A549 (cell line): Measurements from ENCODE around the gene SCO2.
"Not testable (repeated sequence)": the region's sequence is repeated elsewhere in the genome, so short reads cannot be mapped to it uniquely, and the experiment has no call there.

Source experiments
- CEBPB ChIP-seq, 2 experiments: fragments of >200 bp in 1 of 2; sonication (Bioruptor Twin) in 1 of 2; formaldehyde crosslinking in 1 of 2; IDR thresholded peaks; 2 replicates each; pipeline ENCODE4 v1.6.1; 2012 to 2016
- EP300 ChIP-seq, 2 experiments: fragments of >200 bp; sonication (Bioruptor Twin); formaldehyde crosslinking; IDR thresholded peaks; 2 replicates in 1 of 2; 3 replicates in 1 of 2; pipeline ENCODE4 v1.6.1; 2016 to 2017
- ESRRA ChIP-seq: fragments of 150-350 bp; IDR thresholded peaks from 2 replicates; pipeline ENCODE4 v1.6.1; 2014; ENCODE audit warnings: mild to moderate bottlenecking, low read length, borderline replicate concordance
- JUN ChIP-seq, 2 experiments: fragments of >200 bp; sonication (Bioruptor Twin); formaldehyde crosslinking; IDR thresholded peaks; 2 replicates in 1 of 2; 3 replicates in 1 of 2; pipeline ENCODE4 v1.6.1; 2016 to 2017
- POLR2A ChIP-seq: IDR thresholded peaks from 2 replicates; pipeline ENCODE4 v1.6.1; 2012; ENCODE audit warnings: mild to moderate bottlenecking, low read length
- POLR2AphosphoS2 ChIP-seq: conservative IDR thresholded peaks from 2 replicates; pipeline ENCODE4 v1.6.1; 2012; ENCODE audit warnings: low read length, improper control_type of control experiment, inconsistent platforms
- SMC3 ChIP-seq: fragments of >200 bp; sonication (Bioruptor Twin); formaldehyde crosslinking; IDR thresholded peaks from 3 replicates; pipeline ENCODE4 v1.6.1; 2018; ENCODE audit warnings: inconsistent platforms
- SREBF2 ChIP-seq: fragments of 450-650 bp; IDR thresholded peaks from 2 replicates; pipeline ENCODE4 v1.6.1; 2014; ENCODE audit warnings: mild to moderate bottlenecking, moderate library complexity
- ZC3H11A ChIP-seq: fragments of 450-650 bp; IDR thresholded peaks from 2 replicates; pipeline ENCODE4 v1.6.1; 2014; ENCODE audit warnings: antibody characterized with exemption, mild to moderate bottlenecking
- ZFP36 ChIP-seq: fragments of 450-650 bp; IDR thresholded peaks from 2 replicates; pipeline ENCODE4 v1.6.1; 2014; ENCODE audit warnings: borderline replicate concordance; ENCODE audit not compliant: partially characterized antibody
- TF ChIP-seq, protein P1 (sequence below): fragments of >200 bp; sonication (Bioruptor Twin); formaldehyde crosslinking; IDR thresholded peaks from 3 replicates; pipeline ENCODE4 v1.5.1; 2016

DNA sequence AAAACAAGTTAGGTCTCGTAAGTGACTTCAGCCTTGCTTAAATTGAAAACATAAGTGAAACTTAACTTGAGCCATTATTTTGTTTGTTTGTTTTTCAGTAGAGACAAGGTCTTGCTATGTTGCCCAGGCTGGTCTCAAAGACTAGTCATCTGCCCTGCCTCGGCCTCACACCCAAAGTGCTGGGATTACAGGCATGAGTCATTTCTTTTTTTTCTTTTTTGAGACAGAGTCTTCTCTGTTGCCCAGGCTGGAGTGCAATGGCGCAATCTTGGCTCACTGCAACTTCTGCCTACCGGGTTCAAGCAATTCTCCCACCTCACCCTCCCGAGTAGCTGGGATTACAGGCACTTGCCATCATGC lies 16.2 kb upstream of the SCO2 start:
- not testable (repeated sequence) for TF ChIP-seq JUN (IDR thresholded peaks at IDR 0.05); SMC3; ESRRA; POLR2A; ZFP36; SREBF2; ZC3H11A; POLR2AphosphoS2
- peak in 1 of 2 experiments; percentile 18; a peak in 1 of 5 replicates for TF ChIP-seq EP300 (IDR thresholded peaks at IDR 0.05)
- TF ChIP-seq, protein P1, sequence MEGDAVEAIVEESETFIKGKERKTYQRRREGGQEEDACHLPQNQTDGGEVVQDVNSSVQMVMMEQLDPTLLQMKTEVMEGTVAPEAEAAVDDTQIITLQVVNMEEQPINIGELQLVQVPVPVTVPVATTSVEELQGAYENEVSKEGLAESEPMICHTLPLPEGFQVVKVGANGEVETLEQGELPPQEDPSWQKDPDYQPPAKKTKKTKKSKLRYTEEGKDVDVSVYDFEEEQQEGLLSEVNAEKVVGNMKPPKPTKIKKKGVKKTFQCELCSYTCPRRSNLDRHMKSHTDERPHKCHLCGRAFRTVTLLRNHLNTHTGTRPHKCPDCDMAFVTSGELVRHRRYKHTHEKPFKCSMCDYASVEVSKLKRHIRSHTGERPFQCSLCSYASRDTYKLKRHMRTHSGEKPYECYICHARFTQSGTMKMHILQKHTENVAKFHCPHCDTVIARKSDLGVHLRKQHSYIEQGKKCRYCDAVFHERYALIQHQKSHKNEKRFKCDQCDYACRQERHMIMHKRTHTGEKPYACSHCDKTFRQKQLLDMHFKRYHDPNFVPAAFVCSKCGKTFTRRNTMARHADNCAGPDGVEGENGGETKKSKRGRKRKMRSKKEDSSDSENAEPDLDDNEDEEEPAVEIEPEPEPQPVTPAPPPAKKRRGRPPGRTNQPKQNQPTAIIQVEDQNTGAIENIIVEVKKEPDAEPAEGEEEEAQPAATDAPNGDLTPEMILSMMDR = not testable (repeated sequence)
- TF ChIP-seq CEBPB (IDR thresholded peaks at IDR 0.05) = peak; percentile 79 to 88
